ENCODE data around the gene PTPRN2. TPM values are rescaled to one million over a fixed set of nuclear protein-coding genes. Genes with fewer than 3 reads are reported as not detected.
"Not testable (repeated sequence)": the region's sequence is repeated elsewhere in the genome, so short reads cannot be mapped to it uniquely, and the experiment has no call there.

The PTPRN2 gene
- total and polyA plus RNA-seq, 2 of the 13 experiments (the other 11 are each of a cell fraction or from before 2014, with no cell fraction given): 2.5 to 24.2 TPM

DNA sequence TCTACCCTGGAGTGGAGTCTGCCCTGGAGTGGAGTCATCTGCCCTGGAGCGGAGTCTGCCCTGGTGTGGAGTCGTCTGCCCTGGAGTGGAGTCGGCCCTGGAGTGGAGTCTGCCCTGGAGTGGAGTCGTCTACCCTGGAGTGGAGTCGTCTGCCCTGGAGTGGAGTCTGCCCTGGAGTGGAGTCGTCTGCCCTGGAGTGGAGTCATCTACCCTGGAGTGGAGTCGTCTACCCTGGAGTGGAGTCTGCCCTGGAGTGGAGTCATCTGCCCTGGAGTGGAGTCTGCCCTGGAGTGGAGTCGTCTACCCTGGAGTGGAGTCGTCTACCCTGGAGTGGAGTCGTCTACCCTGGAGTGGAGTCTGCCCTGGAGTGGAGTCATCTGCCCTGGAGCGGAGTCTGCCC is 63.7 kb downstream of the PTPRN2 start (continued):
- TF ChIP-seq, protein P1, sequence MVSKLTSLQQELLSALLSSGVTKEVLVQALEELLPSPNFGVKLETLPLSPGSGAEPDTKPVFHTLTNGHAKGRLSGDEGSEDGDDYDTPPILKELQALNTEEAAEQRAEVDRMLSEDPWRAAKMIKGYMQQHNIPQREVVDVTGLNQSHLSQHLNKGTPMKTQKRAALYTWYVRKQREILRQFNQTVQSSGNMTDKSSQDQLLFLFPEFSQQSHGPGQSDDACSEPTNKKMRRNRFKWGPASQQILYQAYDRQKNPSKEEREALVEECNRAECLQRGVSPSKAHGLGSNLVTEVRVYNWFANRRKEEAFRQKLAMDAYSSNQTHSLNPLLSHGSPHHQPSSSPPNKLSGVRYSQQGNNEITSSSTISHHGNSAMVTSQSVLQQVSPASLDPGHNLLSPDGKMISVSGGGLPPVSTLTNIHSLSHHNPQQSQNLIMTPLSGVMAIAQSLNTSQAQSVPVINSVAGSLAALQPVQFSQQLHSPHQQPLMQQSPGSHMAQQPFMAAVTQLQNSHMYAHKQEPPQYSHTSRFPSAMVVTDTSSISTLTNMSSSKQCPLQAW (CRISPR knock-in tag; IDR thresholded peaks at IDR 0.05): peak; percentile 5; the same call in 1 of the 2 replicates
- peak; percentile 36; the same call in 1 of the 2 replicates for TF ChIP-seq CREM (IDR thresholded peaks at IDR 0.05)
- TF ChIP-seq CREM (CRISPR knock-in tag; IDR thresholded peaks at IDR 0.05): not testable (repeated sequence)
- peak; percentile 7; the same call in 1 of the 2 replicates for TF ChIP-seq ARNT2 (CRISPR knock-in tag; IDR thresholded peaks at IDR 0.05; ENCODE audit: low read depth)
- peak; percentile 18; the same call in 1 of the 2 replicates for TF ChIP-seq HDAC1 (CRISPR knock-in tag; IDR thresholded peaks at IDR 0.05)
- TF ChIP-seq ZNF556 (CRISPR knock-in tag; IDR thresholded peaks at IDR 0.05; ENCODE audit: borderline replicate concordance): peak; percentile 75; the same call in 1 of the 2 replicates

- H3K27me3 ChIP-seq (ENCODE audit: control insufficient read depth in 1 of 2, insufficient read depth in 2 of 2, low read length in 2 of 2); ATAC-seq; H2AFZ ChIP-seq (ENCODE audit: low read length); CTCF ChIA-PET (ENCODE audit: low intra/inter-chr PET ratio, low total read pairs); H3K4me3 ChIP-seq (replicated peaks in 1 of 3; ENCODE audit: insufficient read depth in 1 of 3, low read depth in 2 of 3, low read length in 3 of 3); H3K9me3 ChIP-seq (ENCODE audit: low read length); FAIRE-seq; H3K9ac ChIP-seq (ENCODE audit: insufficient read depth, low read depth, low read length); BruUV-seq (replicated peaks); in situ Hi-C loops (cut with HindIII; ENCODE audit: extremely low pct_ligation_motif_present, low pct_unique_long_range_greater_than_20kb); H3K79me2 ChIP-seq (ENCODE audit: insufficient read depth, low read length); intact Hi-C loops (cut with micrococcal nuclease; ENCODE audit: unreplicated experiment); POLR2A ChIA-PET: not testable (repeated sequence)
- peaks cover 36% of the 10 kb centered on the region for H3K4me1 ChIP-seq (ENCODE audit: insufficient read depth, low read length)
- H3K36me3 ChIP-seq (replicated peaks in 1 of 2; ENCODE audit: control insufficient read depth in 1 of 2, insufficient read depth in 2 of 2, low read length in 2 of 2): peaks cover 7 to 18% of the 10 kb centered on the region in 2 experiments; a peak in 4 of 5 replicates
- 88% methylated on average over 18 of the region's 26 CpGs for WGBS (ENCODE audit: low lambda C conversion rate)
- DNase-seq (ENCODE audit: low spot score): peak; percentile 60
- peak overlapping the region; percentile 29; the same call in 1 of the 2 replicates for H3K4me2 ChIP-seq (ENCODE audit: low read depth, low read length)
- peak overlapping the region; percentile 32 for H3K27ac ChIP-seq (ENCODE audit: extremely low read length, insufficient read depth, low read length)
- H4K20me1 ChIP-seq (ENCODE audit: insufficient read depth, low read length): peaks cover 64% of the 10 kb centered on the region
- peak; percentile 22; the same call in 1 of the 2 replicates for TF ChIP-seq NFIC (IDR thresholded peaks at IDR 0.05; ENCODE audit: low read length)
- TF ChIP-seq NR2C2 (CRISPR knock-in tag; IDR thresholded peaks at IDR 0.05; ENCODE audit: borderline replicate concordance): 0 out of 2 replicates have a peak, but pooled peaks have one; percentile 21
- 0 out of 2 replicates have a peak, but pooled peaks have one; percentile 18 for TF ChIP-seq MXD1 (CRISPR knock-in tag; IDR thresholded peaks at IDR 0.05)
- TF ChIP-seq, protein P2, sequence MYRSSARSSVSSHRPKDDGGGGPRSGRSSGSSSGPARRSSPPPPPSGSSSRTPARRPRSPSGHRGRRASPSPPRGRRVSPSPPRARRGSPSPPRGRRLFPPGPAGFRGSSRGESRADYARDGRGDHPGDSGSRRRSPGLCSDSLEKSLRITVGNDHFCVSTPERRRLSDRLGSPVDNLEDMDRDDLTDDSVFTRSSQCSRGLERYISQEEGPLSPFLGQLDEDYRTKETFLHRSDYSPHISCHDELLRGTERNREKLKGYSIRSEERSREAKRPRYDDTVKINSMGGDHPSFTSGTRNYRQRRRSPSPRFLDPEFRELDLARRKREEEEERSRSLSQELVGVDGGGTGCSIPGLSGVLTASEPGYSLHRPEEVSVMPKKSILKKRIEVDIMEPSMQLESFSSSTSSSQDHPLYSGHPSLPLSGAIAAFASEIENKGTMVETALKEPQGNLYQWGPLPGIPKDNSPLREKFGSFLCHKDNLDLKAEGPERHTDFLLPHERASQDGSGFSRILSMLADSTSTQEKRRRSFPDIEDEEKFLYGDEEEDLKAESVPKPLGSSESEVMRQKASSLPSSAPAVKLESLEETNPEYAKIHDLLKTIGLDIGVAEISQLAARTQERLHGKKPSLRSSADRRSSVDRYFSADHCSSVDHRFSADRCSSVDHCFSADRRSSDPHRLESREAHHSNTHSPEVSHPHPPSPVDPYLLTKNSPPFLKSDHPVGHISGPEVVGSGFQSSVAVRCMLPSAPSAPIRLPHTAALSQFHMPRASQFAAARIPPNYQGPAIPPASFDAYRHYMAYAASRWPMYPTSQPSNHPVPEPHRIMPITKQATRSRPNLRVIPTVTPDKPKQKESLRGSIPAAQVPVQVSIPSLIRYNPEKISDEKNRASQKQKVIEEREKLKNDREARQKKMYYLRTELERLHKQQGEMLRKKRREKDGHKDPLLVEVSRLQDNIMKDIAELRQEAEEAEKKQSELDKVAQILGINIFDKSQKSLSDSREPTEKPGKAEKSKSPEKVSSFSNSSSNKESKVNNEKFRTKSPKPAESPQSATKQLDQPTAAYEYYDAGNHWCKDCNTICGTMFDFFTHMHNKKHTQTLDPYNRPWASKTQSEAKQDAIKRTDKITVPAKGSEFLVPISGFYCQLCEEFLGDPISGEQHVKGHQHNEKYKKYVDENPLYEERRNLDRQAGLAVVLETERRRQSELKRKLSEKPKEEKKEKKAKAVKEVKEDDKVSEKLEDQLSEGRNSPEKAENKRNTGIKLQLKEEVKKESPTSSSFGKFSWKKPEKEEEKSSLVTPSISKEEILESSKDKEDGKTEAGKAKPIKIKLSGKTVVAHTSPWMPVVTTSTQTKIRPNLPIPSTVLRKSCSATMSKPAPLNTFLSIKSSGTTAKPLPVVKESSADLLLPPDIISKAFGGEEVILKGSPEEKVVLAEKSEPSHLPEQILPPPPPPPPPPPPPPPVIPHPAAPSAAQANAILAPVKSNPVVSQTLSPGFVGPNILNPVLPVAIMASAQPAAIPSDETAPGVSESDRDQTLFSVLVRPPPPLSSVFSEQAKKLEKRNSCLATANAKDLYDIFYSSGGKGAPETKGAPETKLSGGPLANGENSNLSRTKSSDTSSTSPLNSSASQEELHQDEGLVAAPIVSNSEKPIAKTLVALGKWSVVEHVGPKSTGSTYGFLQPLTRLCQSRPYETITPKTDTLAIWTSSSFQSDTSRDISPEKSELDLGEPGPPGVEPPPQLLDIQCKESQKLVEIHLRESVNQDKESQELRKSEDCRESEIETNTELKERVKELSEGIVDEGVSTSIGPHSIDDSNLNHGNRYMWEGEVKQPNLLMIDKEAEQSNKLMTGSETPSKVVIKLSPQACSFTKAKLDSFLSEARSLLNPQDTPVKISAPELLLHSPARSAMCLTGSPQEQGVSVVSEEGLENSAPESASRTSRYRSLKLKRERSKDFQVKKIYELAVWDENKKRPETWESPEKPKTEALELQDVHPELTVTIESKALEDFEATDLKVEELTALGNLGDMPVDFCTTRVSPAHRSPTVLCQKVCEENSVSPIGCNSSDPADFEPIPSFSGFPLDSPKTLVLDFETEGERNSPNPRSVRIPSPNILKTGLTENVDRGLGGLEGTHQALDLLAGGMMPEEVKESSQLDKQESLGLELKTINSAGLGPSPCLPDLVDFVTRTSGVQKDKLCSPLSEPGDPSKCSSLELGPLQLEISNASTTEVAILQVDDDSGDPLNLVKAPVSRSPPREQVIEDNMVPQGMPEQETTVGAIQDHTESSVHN (CRISPR knock-in tag; IDR thresholded peaks at IDR 0.05): 0 out of 2 replicates have a peak, but pooled peaks have one; percentile 17
- TF ChIP-seq HDAC1 (CRISPR knock-in tag; IDR thresholded peaks at IDR 0.05): 0 out of 2 replicates have a peak, but pooled peaks have one; percentile 6
These were observed 64.3 kb downstream of the PTPRN2 start for GRCh38 chr7:158523165-158523856.
